WERI-Rb-1 (cell line): ENCODE results near the gene UBE2E2.

Experiments used
- DNase-seq: peaks from one replicate; pipeline ENCODE4 v3.0.0-alpha.2; 2020
- H3K27ac ChIP-seq: fragments of 250-450 bp; sonication (Bioruptor Pico); 2 replicates; pipeline ENCODE4 v1.5.1; 2020; ENCODE audit warnings: mild to moderate bottlenecking, moderate library complexity
- H3K27me3 ChIP-seq: fragments of 250-450 bp; sonication (Bioruptor Pico); 2 replicates; pipeline ENCODE4 v1.5.1; 2021; ENCODE audit warnings: mild to moderate bottlenecking, low read depth, moderate library complexity; ENCODE audit not compliant: insufficient read depth, severe bottlenecking
- H3K36me3 ChIP-seq: fragments of 250-450 bp; sonication (Bioruptor Pico); 2 replicates; pipeline ENCODE4 v1.5.1; 2020; ENCODE audit warnings: mild to moderate bottlenecking, moderate library complexity
- H3K4me3 ChIP-seq: 2 replicates; pipeline ENCODE4 v1.5.1; 2011; ENCODE audit warnings: low read depth, mild to moderate bottlenecking, control low read depth, low read length
- H3K9me3 ChIP-seq: fragments of 250-450 bp; sonication (Bioruptor Pico); 2 replicates; pipeline ENCODE4 v1.5.1; 2021; ENCODE audit warnings: mild to moderate bottlenecking, moderate library complexity; ENCODE audit not compliant: severe bottlenecking
- TF ChIP-seq, protein P1 (sequence below): IDR thresholded peaks from 2 replicates; pipeline ENCODE4 v1.5.1; 2011; ENCODE audit warnings: low read depth, mild to moderate bottlenecking, control low read depth, inconsistent platforms, low read length

Gene UBE2E2

DNA sequence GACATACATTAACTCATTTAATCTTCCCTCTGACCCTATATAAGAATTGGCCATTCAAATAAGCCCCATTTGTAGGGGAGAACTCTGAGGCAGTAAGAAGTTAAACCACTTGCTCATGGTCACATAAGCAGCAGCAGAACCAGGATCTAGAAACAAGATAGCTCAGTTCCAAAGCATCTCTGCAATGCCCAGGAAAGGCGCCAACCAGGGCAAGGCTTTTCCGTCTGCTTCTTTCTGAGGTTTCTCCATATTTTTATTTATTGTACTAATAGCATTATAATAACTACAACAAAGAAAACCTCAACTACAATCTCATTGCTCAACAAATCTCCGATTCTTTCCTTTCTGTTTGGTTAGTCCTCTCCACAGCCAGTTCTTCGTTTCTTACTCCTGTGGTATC is 4.3 kb upstream of the UBE2E2 start:
- Histone ChIP-seq H3K27ac (no peak overlapping the region), H3K27me3 (no peaks in the 10 kb centered on the region), H3K36me3 (no peaks in the 10 kb centered on the region; the same call in 1 of the 2 replicates), H3K9me3 (no peaks in the 10 kb centered on the region), H3K4me3 (no peak overlapping the region)
- TF ChIP-seq, protein P1, sequence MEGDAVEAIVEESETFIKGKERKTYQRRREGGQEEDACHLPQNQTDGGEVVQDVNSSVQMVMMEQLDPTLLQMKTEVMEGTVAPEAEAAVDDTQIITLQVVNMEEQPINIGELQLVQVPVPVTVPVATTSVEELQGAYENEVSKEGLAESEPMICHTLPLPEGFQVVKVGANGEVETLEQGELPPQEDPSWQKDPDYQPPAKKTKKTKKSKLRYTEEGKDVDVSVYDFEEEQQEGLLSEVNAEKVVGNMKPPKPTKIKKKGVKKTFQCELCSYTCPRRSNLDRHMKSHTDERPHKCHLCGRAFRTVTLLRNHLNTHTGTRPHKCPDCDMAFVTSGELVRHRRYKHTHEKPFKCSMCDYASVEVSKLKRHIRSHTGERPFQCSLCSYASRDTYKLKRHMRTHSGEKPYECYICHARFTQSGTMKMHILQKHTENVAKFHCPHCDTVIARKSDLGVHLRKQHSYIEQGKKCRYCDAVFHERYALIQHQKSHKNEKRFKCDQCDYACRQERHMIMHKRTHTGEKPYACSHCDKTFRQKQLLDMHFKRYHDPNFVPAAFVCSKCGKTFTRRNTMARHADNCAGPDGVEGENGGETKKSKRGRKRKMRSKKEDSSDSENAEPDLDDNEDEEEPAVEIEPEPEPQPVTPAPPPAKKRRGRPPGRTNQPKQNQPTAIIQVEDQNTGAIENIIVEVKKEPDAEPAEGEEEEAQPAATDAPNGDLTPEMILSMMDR: no peak
- DNase-seq: no peak

DNA sequence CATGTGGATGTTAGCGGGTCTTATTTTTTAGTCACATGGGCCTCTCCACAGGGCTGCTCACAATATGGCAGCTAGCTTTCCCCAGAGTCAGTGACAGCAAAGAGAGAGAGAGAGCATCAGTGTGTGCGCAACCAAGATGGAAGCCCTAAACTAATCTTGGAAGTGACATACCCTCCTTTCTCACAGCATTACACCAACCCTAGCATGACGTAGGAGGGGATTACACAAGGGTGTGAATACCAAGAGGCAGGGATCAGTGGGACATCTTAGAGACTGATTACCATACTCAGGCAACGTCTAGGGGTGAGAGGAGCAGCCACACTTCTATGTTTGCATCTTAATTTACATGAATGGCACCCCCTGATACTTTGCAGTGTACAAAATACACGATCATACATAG is 3.5 kb upstream of the UBE2E2 start:
- no peak overlapping the region for H3K4me3 ChIP-seq
- H3K27ac ChIP-seq: no peak overlapping the region
- H3K27me3 ChIP-seq: no peaks in the 10 kb centered on the region
- H3K9me3 ChIP-seq: no peaks in the 10 kb centered on the region
- peak; percentile 38 for DNase-seq
- H3K36me3 ChIP-seq: no peaks in the 10 kb centered on the region; the same call in 1 of the 2 replicates
- TF ChIP-seq, protein P1: no peak

DNA sequence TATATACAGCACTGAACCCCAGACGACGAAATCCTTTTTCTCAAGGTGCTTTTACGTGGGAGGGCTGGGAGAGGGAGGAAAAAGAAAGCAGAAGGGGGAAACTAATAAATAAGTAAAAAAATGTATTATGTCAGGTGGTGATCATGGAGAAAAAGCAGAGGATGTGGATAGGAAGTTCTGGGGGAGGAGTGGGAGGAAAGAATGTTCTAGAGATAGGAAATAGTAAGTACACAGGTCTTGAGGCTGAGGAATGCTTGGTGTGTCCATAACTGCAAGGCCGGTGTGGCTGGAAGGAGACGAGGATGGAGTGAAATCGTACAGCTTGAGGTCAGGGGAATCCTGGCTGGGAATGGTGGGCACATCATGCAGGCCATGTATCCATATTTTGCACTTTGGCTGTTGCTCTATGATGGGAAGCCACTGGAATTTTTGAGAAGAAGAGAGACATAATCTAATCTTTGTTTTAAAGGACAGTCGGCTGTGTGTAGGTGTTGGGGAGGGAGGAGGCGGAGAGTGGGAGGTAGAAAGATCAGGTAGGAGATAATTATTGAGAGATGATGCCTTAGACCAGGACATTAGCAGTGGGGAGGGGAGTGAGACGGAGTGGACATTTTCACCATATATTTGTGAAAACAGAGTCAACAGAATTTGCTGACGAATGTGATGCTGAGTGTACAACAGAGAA is 1.8 kb upstream of the UBE2E2 start:
- no peak overlapping the region for H3K4me3 ChIP-seq
- no peaks in the 10 kb centered on the region for H3K9me3 ChIP-seq
- TF ChIP-seq, protein P1: no peak
- H3K36me3 ChIP-seq: no peaks in the 10 kb centered on the region; the same call in 1 of the 2 replicates
- H3K27ac ChIP-seq: no peak overlapping the region
- DNase-seq: no peak
- no peaks in the 10 kb centered on the region for H3K27me3 ChIP-seq

DNA sequence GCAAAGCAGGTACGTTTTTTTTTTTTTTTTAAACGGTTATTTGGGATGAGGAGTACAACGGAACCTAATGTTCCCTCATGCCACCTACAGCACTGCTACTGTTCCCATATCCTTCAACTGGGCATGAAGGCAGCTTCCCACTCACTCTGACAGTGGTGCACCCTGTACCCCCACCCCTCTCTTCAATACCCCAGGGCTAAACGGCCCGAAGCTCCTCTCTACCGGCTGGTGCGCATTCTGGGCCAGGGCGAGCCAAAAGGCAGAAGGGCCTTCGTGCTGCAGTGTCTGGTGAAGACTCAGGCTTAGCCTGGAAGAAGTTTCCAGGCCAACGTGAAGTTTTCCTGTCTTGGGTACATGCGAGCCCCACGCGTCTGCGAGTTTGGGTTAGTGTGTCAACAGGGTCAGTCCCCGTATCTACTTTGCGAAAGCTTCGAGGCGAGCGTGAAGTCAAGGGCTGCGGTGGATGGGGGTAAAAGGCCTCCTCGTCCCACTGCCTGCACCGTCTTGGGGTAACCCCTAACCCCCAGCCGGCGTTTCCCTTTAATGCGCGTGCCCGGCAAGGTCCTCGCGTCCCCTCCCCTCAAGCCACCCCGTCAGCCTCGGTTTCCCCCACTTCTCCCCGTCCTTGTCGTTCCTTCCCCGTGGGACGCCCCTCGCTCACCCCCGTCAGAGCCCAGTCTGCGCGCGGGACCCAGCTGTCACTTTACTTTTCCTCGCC is 765 bp upstream of the UBE2E2 start:
- H3K27ac ChIP-seq: peak overlapping the region; percentile 23; the same call in 1 of the 2 replicates
- no peak for DNase-seq
- TF ChIP-seq, protein P1: no peak
- peak overlapping the region; percentile 53 for H3K4me3 ChIP-seq
- H3K36me3 ChIP-seq: no peaks in the 10 kb centered on the region; the same call in 1 of the 2 replicates
- H3K27me3 ChIP-seq: no peaks in the 10 kb centered on the region
- H3K9me3 ChIP-seq: no peaks in the 10 kb centered on the region

DNA sequence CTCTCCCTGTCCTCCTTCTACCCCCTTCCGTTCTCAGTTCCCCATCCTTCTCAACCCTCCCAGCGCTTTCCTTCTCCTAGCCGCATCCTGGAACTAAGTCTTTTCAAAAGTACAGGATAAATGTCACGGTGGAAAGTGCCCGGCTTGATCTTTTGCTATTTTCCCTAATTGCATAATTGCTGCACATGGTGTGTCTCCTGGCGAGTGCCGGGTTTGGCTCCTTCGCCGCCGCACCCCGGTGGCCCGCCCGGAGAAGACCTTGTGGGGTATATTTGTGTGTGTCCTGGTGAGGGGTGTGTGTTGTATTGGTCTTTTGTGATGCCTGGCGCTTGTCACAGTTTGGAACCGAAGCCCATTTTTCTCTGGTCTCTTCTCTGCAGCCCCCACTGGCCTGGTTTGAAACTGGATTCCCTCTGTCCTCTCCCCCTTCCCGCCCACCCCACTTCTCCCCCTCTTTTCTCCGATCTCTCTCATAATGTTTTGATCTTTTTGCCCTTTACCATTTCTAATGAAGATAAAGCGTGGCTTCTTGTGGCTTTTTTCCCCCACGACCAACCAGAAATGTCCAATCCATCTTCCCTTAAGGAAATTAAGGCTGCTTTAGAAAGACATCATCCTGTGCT is 692 bp downstream of the UBE2E2 start:
- Histone ChIP-seq H3K36me3 (no peaks in the 10 kb centered on the region; the same call in 1 of the 2 replicates), H3K4me3 (peak overlapping the region; percentile 75), H3K27ac (no peak overlapping the region), H3K9me3 (no peaks in the 10 kb centered on the region), H3K27me3 (no peaks in the 10 kb centered on the region)
- TF ChIP-seq, protein P1: no peak
- peak; percentile 8 for DNase-seq
